HG03196 (cell line): ENCODE results near the gene RAE1.

Source experiments
- ATAC-seq: cut with Tn5 transposase; IDR thresholded peaks from one replicate; pipeline ENCODE4 v1.9.1; 2021; ENCODE audit not compliant: unreplicated experiment

RAE1 gene

GRCh38 chr20:57351042-57351783 is at the start of gene RAE1:
RAE1 (plus strand) TSS chr20:57351255; CDS start chr20:57354039, 2,784 bp downstream.
- ATAC-seq = peak; percentile 72

- ATAC-seq = no peak
Observed at GRCh38 chr20:57306747-57307146, 44.3 kb upstream of the RAE1 start.

- ATAC-seq = no peak
Observed at GRCh38 chr20:57308451-57309271, 42.4 kb upstream of the RAE1 start.

GRCh38 chr20:57309544-57310115 is 41.4 kb upstream of the RAE1 start:
- ATAC-seq = no peak

GRCh38 chr20:57310821-57311514 is 40.1 kb upstream of the RAE1 start:
- no peak for ATAC-seq

GRCh38 chr20:57312138-57312537 is 38.9 kb upstream of the RAE1 start:
- ATAC-seq = no peak

GRCh38 chr20:57313230-57313629 is 37.8 kb upstream of the RAE1 start:
- ATAC-seq = no peak

GRCh38 chr20:57313951-57314350 is 37.1 kb upstream of the RAE1 start:
- ATAC-seq = no peak

GRCh38 chr20:57315083-57315975 is 35.7 kb upstream of the RAE1 start:
- no peak for ATAC-seq

GRCh38 chr20:57315976-57316480 is 35.0 kb upstream of the RAE1 start:
- no peak for ATAC-seq

- ATAC-seq = no peak
Observed at GRCh38 chr20:57316795-57317201, 34.3 kb upstream of the RAE1 start.

- ATAC-seq = no peak
Observed at GRCh38 chr20:57317316-57317788, 33.7 kb upstream of the RAE1 start.

- ATAC-seq = no peak
Observed at GRCh38 chr20:57317789-57318371, 33.2 kb upstream of the RAE1 start.

GRCh38 chr20:57319584-57319983 is 31.5 kb upstream of the RAE1 start:
- no peak for ATAC-seq

- ATAC-seq = no peak
Observed at GRCh38 chr20:57320358-57320757, 30.7 kb upstream of the RAE1 start.

GRCh38 chr20:57321142-57321541 is 29.9 kb upstream of the RAE1 start:
- no peak for ATAC-seq

GRCh38 chr20:57322476-57322875 is 28.6 kb upstream of the RAE1 start:
- ATAC-seq = no peak

GRCh38 chr20:57323034-57323433 is 28.0 kb upstream of the RAE1 start:
- no peak for ATAC-seq

GRCh38 chr20:57325632-57326356 is 25.3 kb upstream of the RAE1 start:
- ATAC-seq = no peak
